ENCODE results near the gene NANOS1. TPM values are rescaled to one million over a fixed set of nuclear protein-coding genes. Genes with fewer than 3 reads are reported as not detected.
A peak's percentile ranks its signal among the peaks of the same experiment; 100 is the strongest.

Gene NANOS1, protein sequence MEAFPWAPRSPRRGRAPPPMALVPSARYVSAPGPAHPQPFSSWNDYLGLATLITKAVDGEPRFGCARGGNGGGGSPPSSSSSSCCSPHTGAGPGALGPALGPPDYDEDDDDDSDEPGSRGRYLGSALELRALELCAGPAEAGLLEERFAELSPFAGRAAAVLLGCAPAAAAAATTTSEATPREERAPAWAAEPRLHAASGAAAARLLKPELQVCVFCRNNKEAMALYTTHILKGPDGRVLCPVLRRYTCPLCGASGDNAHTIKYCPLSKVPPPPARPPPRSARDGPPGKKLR
- total RNA-seq (1 to 10 TPM; 2.6 to 4.7 (median 4.0) TPM), polyA plus RNA-seq (under 1 TPM in 1 of 3 donors, not detected in 2; 0.69 TPM)

GRCh38 chr10:119029613-119030420 is at the start of gene NANOS1:
NANOS1 (plus strand) TSS chr10:119029714; CDS start chr10:119029802, 88 bp downstream.
- H3K27me3 ChIP-seq: no peaks in the 10 kb centered on the region
- TF ChIP-seq, protein P1, sequence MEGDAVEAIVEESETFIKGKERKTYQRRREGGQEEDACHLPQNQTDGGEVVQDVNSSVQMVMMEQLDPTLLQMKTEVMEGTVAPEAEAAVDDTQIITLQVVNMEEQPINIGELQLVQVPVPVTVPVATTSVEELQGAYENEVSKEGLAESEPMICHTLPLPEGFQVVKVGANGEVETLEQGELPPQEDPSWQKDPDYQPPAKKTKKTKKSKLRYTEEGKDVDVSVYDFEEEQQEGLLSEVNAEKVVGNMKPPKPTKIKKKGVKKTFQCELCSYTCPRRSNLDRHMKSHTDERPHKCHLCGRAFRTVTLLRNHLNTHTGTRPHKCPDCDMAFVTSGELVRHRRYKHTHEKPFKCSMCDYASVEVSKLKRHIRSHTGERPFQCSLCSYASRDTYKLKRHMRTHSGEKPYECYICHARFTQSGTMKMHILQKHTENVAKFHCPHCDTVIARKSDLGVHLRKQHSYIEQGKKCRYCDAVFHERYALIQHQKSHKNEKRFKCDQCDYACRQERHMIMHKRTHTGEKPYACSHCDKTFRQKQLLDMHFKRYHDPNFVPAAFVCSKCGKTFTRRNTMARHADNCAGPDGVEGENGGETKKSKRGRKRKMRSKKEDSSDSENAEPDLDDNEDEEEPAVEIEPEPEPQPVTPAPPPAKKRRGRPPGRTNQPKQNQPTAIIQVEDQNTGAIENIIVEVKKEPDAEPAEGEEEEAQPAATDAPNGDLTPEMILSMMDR (IDR thresholded peaks at IDR 0.05): no peak
- no peak for TF ChIP-seq EP300 (IDR thresholded peaks at IDR 0.05)
- peak in 1 of 4 donors; percentile 11 for TF ChIP-seq POLR2AphosphoS5 (IDR thresholded peaks at IDR 0.05)
- no peak for TF ChIP-seq POLR2A (IDR thresholded peaks at IDR 0.05)
- DNase-seq: no peak
- peak within 1 kb of the TSS; percentile 34 to 77 (median 69) for H3K4me3 ChIP-seq
- whole genome bisulfite sequencing, 2 donors: 1% methylated on average over 136 of the region's 136 CpGs
- peaks cover 0 to 54% (median 48%) of the 10 kb centered on the region in 4 donors for H3K4me1 ChIP-seq
- peaks cover 5 to 13% (median 9%) of the 10 kb centered on the region in 4 donors for H3K36me3 ChIP-seq
- intact Hi-C loops (cut with DNase I): loop anchor here (5.0 kb wide), 3 partner anchors 47 to 463 kb away; no protein-coding TSS in a partner anchor
- no peaks in the 10 kb centered on the region for H3K9me3 ChIP-seq
- H3K27ac ChIP-seq: peak within 1 kb of the TSS; percentile 76 to 89 (median 82)

GRCh38 chr10:118980135-118980865 is 49.2 kb upstream of the NANOS1 start:
- H3K4me3 ChIP-seq: no peak overlapping the region
- peaks cover 0 to 3% (median 1%) of the 10 kb centered on the region in 4 donors for H3K9me3 ChIP-seq
- H3K36me3 ChIP-seq: no peaks in the 10 kb centered on the region
- 82 to 85% methylated on average over 17 of the region's 17 CpGs for WGBS, 2 donors
- intact Hi-C loops (cut with DNase I): no loop called here
- no peaks in the 10 kb centered on the region for H3K4me1 ChIP-seq
- DNase-seq: peak; percentile 50
- TF ChIP-seq POLR2AphosphoS5 (IDR thresholded peaks at IDR 0.05) (no peak), EP300 (IDR thresholded peaks at IDR 0.05) (no peak), POLR2A (IDR thresholded peaks at IDR 0.05) (no peak)
- TF ChIP-seq, protein P1 (IDR thresholded peaks at IDR 0.05): no peak
- no peaks in the 10 kb centered on the region for H3K27me3 ChIP-seq
- no peak overlapping the region for H3K27ac ChIP-seq

DNA sequence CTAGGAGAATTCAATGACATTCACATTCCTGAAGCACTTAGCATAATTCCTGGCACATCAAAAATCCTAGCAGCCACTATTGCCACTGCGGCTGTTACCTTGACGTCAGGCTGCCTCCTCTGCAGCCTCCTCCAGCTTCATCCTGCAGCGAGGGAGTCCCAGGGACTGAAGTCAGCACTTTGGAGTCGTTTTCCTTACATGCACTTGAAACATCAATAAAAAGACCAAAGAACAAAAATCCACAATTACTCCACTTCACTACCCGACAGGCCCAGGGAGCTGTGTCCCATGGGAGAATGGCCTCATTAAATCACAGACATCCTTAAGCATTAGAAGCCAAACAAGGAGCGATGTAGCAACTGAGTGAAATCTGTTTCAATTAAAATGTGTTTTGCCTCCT is 48.6 kb upstream of the NANOS1 start:
- no peak overlapping the region for H3K4me3 ChIP-seq
- no peaks in the 10 kb centered on the region for H3K36me3 ChIP-seq
- intact Hi-C loops (cut with DNase I): no loop called here
- H3K27ac ChIP-seq: no peak overlapping the region
- H3K4me1 ChIP-seq: no peaks in the 10 kb centered on the region
- whole genome bisulfite sequencing, 2 donors: 71 to 72% methylated on average over 6 of the region's 6 CpGs
- peaks cover 0 to 6% (median 3%) of the 10 kb centered on the region in 4 donors for H3K9me3 ChIP-seq
- DNase-seq: no peak
- H3K27me3 ChIP-seq: no peaks in the 10 kb centered on the region
- no peak for TF ChIP-seq EP300 (IDR thresholded peaks at IDR 0.05)
- no peak for TF ChIP-seq POLR2AphosphoS5 (IDR thresholded peaks at IDR 0.05)
- TF ChIP-seq POLR2A (IDR thresholded peaks at IDR 0.05): no peak
- TF ChIP-seq, protein P1 (IDR thresholded peaks at IDR 0.05): no peak

DNA sequence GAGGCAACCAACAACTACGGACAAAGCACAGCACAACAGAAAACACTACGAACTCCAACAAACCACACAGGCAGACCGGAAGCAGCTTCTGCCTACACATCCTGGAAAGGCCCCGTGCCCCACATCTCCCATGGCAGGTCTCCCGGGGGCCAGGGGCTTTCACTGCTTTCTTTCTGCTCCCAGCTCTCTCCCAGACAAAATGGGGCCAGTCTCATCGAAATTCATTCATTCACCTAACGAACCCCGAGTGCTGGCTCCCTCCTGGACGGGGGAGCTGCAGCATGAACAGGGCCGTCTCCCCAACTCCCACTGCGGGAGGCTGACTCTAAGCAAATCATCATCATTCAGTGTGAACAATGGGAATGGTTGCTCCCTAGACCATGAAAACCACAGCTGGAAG is 47.6 kb upstream of the NANOS1 start:
- Histone ChIP-seq H3K27me3 (no peaks in the 10 kb centered on the region), H3K36me3 (no peaks in the 10 kb centered on the region), H3K4me1 (no peaks in the 10 kb centered on the region), H3K27ac (no peak overlapping the region), H3K9me3 (peaks cover 0 to 7% (median 4%) of the 10 kb centered on the region in 4 donors), H3K4me3 (no peak overlapping the region)
- DNase-seq: no peak
- 88 to 91% methylated on average over 11 of the region's 11 CpGs for WGBS, 2 donors
- TF ChIP-seq POLR2A (IDR thresholded peaks at IDR 0.05): no peak
- TF ChIP-seq, protein P1 (IDR thresholded peaks at IDR 0.05): no peak
- no peak for TF ChIP-seq EP300 (IDR thresholded peaks at IDR 0.05)
- TF ChIP-seq POLR2AphosphoS5 (IDR thresholded peaks at IDR 0.05): no peak
- intact Hi-C loops (cut with DNase I): no loop called here

All from sigmoid colon (tissue), 7 donors.